ENCODE results near the gene KLK13.

The KLK13 gene

GRCh38 chr19:51026554-51026831, 38.4 kb downstream of the KLK13 start, which contains the start of gene KLK11:
Gene KLK11, minus strand, starts transcription at chr19:51026616. Its CDS starts 985 bp downstream, at chr19:51025631.
- no peak for TF ChIP-seq TAF1 (IDR thresholded peaks at IDR 0.05; ENCODE audit: borderline replicate concordance, low read depth, low read length)
- TF ChIP-seq POLR2AphosphoS5 (IDR thresholded peaks at IDR 0.05; ENCODE audit: low read depth, low read length) = no peak
- no peak for TF ChIP-seq POLR2A (IDR thresholded peaks at IDR 0.05; ENCODE audit: low read depth, low read length)
- no peak for FAIRE-seq
- DNase-seq (ENCODE audit: insufficient read length) = no peak

GRCh38 chr19:51025809-51026553, 38.9 kb downstream of the KLK13 start:
- FAIRE-seq (no peak), DNase-seq (ENCODE audit: insufficient read length) (no peak)
- TF ChIP-seq TAF1 (IDR thresholded peaks at IDR 0.05; ENCODE audit: borderline replicate concordance, low read depth, low read length) = no peak
- TF ChIP-seq POLR2A (IDR thresholded peaks at IDR 0.05; ENCODE audit: low read depth, low read length) = no peak
- TF ChIP-seq POLR2AphosphoS5 (IDR thresholded peaks at IDR 0.05; ENCODE audit: low read depth, low read length) = no peak

GRCh38 chr19:51025401-51025800, 39.5 kb downstream of the KLK13 start:
- TF ChIP-seq POLR2A (IDR thresholded peaks at IDR 0.05; ENCODE audit: low read depth, low read length) (no peak), POLR2AphosphoS5 (IDR thresholded peaks at IDR 0.05; ENCODE audit: low read depth, low read length) (no peak), TAF1 (IDR thresholded peaks at IDR 0.05; ENCODE audit: borderline replicate concordance, low read depth, low read length) (no peak)
- DNase-seq (ENCODE audit: insufficient read length) (no peak), FAIRE-seq (no peak)

GRCh38 chr19:51024924-51025323, 40.0 kb downstream of the KLK13 start:
- TF ChIP-seq POLR2A (IDR thresholded peaks at IDR 0.05; ENCODE audit: low read depth, low read length) (no peak), TAF1 (IDR thresholded peaks at IDR 0.05; ENCODE audit: borderline replicate concordance, low read depth, low read length) (no peak), POLR2AphosphoS5 (IDR thresholded peaks at IDR 0.05; ENCODE audit: low read depth, low read length) (no peak)
- DNase-seq (ENCODE audit: insufficient read length) (no peak), FAIRE-seq (no peak)

GRCh38 chr19:51023946-51024345, 40.9 kb downstream of the KLK13 start:
- no peak for FAIRE-seq
- TF ChIP-seq POLR2AphosphoS5 (IDR thresholded peaks at IDR 0.05; ENCODE audit: low read depth, low read length) = no peak
- TF ChIP-seq TAF1 (IDR thresholded peaks at IDR 0.05; ENCODE audit: borderline replicate concordance, low read depth, low read length) = no peak
- TF ChIP-seq POLR2A (IDR thresholded peaks at IDR 0.05; ENCODE audit: low read depth, low read length) = no peak
- DNase-seq (ENCODE audit: insufficient read length) = no peak

- FAIRE-seq = no peak
- no peak for TF ChIP-seq TAF1 (IDR thresholded peaks at IDR 0.05; ENCODE audit: borderline replicate concordance, low read depth, low read length)
- no peak for TF ChIP-seq POLR2A (IDR thresholded peaks at IDR 0.05; ENCODE audit: low read depth, low read length)
- TF ChIP-seq POLR2AphosphoS5 (IDR thresholded peaks at IDR 0.05; ENCODE audit: low read depth, low read length) = no peak
- no peak for DNase-seq (ENCODE audit: insufficient read length)
Measured at GRCh38 chr19:51022526-51022925, 42.4 kb downstream of the KLK13 start.

- DNase-seq (ENCODE audit: insufficient read length) = no peak
- FAIRE-seq = no peak
- TF ChIP-seq POLR2A (IDR thresholded peaks at IDR 0.05; ENCODE audit: low read depth, low read length) = no peak
- no peak for TF ChIP-seq POLR2AphosphoS5 (IDR thresholded peaks at IDR 0.05; ENCODE audit: low read depth, low read length)
- no peak for TF ChIP-seq TAF1 (IDR thresholded peaks at IDR 0.05; ENCODE audit: borderline replicate concordance, low read depth, low read length)
Measured at GRCh38 chr19:51020988-51021651, 43.8 kb downstream of the KLK13 start.

GRCh38 chr19:51019544-51019925, 45.4 kb downstream of the KLK13 start, which contains the start of gene KLK10:
Gene KLK10, minus strand, starts transcription at chr19:51019709. Its CDS starts 579 bp downstream, at chr19:51019130.
- DNase-seq (ENCODE audit: insufficient read length) = no peak
- FAIRE-seq = no peak
- TF ChIP-seq TAF1 (IDR thresholded peaks at IDR 0.05; ENCODE audit: borderline replicate concordance, low read depth, low read length) (no peak), POLR2AphosphoS5 (IDR thresholded peaks at IDR 0.05; ENCODE audit: low read depth, low read length) (no peak), POLR2A (IDR thresholded peaks at IDR 0.05; ENCODE audit: low read depth, low read length) (no peak)

- no peak for DNase-seq (ENCODE audit: insufficient read length)
- no peak for FAIRE-seq
- TF ChIP-seq POLR2AphosphoS5 (IDR thresholded peaks at IDR 0.05; ENCODE audit: low read depth, low read length) = no peak
Measured at GRCh38 chr19:51018745-51019543, 45.9 kb downstream of the KLK13 start.

- FAIRE-seq (no peak), DNase-seq (ENCODE audit: insufficient read length) (no peak)
- no peak for TF ChIP-seq TAF1 (IDR thresholded peaks at IDR 0.05; ENCODE audit: borderline replicate concordance, low read depth, low read length)
- no peak for TF ChIP-seq POLR2AphosphoS5 (IDR thresholded peaks at IDR 0.05; ENCODE audit: low read depth, low read length)
- no peak for TF ChIP-seq POLR2A (IDR thresholded peaks at IDR 0.05; ENCODE audit: low read depth, low read length)
Measured at GRCh38 chr19:51016798-51017683, 47.9 kb downstream of the KLK13 start.

All from GM12892 (cell line).